Endothelial cell of umbilical vein (primary cell): ENCODE measurements around the gene GNG3. TPM values are rescaled to one million over a fixed set of nuclear protein-coding genes. Genes with fewer than 3 reads are reported as not detected.

Experiments used
- BruUV-seq: library from RNA; stranded (reverse); fragments of 400-500 nt; replicated peaks from 2 replicates; lab custom pipeline; 2021; lab: Mats Ljungman, UMichigan
- CTCF ChIA-PET: fragments of 300-600, 350-600 bp; sonication (Branson Sonifier 250); formaldehyde crosslinking; loops from one replicate; lab custom pipeline; 2021; ENCODE audit warnings: antibody characterized with exemption, inconsistent platforms; lab: Charles Lee
- POLR2A ChIA-PET: fragments of 300-600, 350-600 bp; sonication (Branson Sonifier 250); formaldehyde crosslinking; loops from one replicate; lab custom pipeline; 2021; ENCODE audit warnings: antibody characterized with exemption, inconsistent platforms; lab: Charles Lee
- DNase-seq: peaks from one replicate; pipeline ENCODE4 v3.0.0-alpha.2; 2011; ENCODE audit warnings: low read depth, low spot score
- FAIRE-seq: peaks from 2 replicates; lab custom pipeline; 2011; peaks lifted over from hg19 to GRCh38; lab: Jason Lieb, UNC
- H2AFZ ChIP-seq: 2 replicates; pipeline ENCODE4 v1.6.0; 2012; ENCODE audit warnings: low read depth, low read length, control low read depth, inconsistent platforms
- H3K27ac ChIP-seq: 2 replicates; pipeline ENCODE4 v1.5.1; 2011; ENCODE audit warnings: low read depth, mild to moderate bottlenecking, control low read depth, low read length, moderate library complexity; ENCODE audit not compliant: insufficient read depth
- H3K27me3 ChIP-seq, 2 experiments: 2 replicates each; pipeline versions ENCODE4 v1.6.0 to v1.6.1; 2011; ENCODE audit warnings: low read length in 2 of 2, mixed read lengths in 1 of 2; ENCODE audit not compliant: control insufficient read depth in 2 of 2, insufficient read depth in 2 of 2
- H3K36me3 ChIP-seq, 2 experiments: 2 replicates in 1 of 2; 3 replicates in 1 of 2; pipeline ENCODE4 v1.5.1; 2011; ENCODE audit warnings: low read length in 2 of 2, mild to moderate bottlenecking in 1 of 2, moderate library complexity in 1 of 2; ENCODE audit not compliant: control insufficient read depth in 2 of 2, insufficient read depth in 2 of 2; ENCODE audit errors: extremely low read depth in 1 of 2
- H3K4me1 ChIP-seq: 3 replicates; pipeline ENCODE4 v1.5.1; 2011; ENCODE audit warnings: mild to moderate bottlenecking, low read length; ENCODE audit not compliant: control insufficient read depth, insufficient read depth; ENCODE audit errors: extremely low read depth
- H3K4me2 ChIP-seq: 2 replicates; pipeline ENCODE4 v1.6.1; 2011; ENCODE audit warnings: low read length, control low read depth, mixed read lengths; ENCODE audit not compliant: insufficient read depth
- H3K4me3 ChIP-seq, 3 experiments: fragments of 200-600 bp in 1 of 3; sonication (generic), shearing (Covaris generic) in 1 of 3; replicated peaks in 1 of 3; 2 replicates each; pipeline ENCODE4 v1.5.1; 2011 to 2016; ENCODE audit warnings: control low read depth in 3 of 3, low read length in 3 of 3, mild to moderate bottlenecking in 2 of 3, inconsistent platforms in 1 of 3, low read depth in 1 of 3, moderate library complexity in 1 of 3; ENCODE audit not compliant: insufficient read depth in 1 of 3
- H3K79me2 ChIP-seq: 2 replicates; pipeline ENCODE4 v1.6.0; 2012; ENCODE audit warnings: low read length, inconsistent platforms; ENCODE audit not compliant: control insufficient read depth, insufficient read depth
- H3K9ac ChIP-seq: replicated peaks from 2 replicates; pipeline ENCODE3; 2011; ENCODE audit warnings: low read length, control low read depth; ENCODE audit not compliant: insufficient read depth; ENCODE audit errors: extremely low read depth
- H3K9me1 ChIP-seq: replicated peaks from 3 replicates; pipeline ENCODE4 v1.6.0; 2011; ENCODE audit warnings: mild to moderate bottlenecking, low read length; ENCODE audit not compliant: control insufficient read depth, insufficient read depth; ENCODE audit errors: extremely low read depth
- H3K9me3 ChIP-seq: replicated peaks from 2 replicates; pipeline ENCODE4 v1.5.1; 2012; ENCODE audit warnings: low read length, inconsistent platforms; ENCODE audit not compliant: control insufficient read depth, insufficient read depth
- H4K20me1 ChIP-seq: replicated peaks from 2 replicates; pipeline ENCODE3; 2011; ENCODE audit warnings: mild to moderate bottlenecking, low read length; ENCODE audit not compliant: control insufficient read depth, insufficient read depth; ENCODE audit errors: extremely low read depth
- CTCF ChIP-seq, 2 donors: IDR thresholded peaks; 1 replicate in 1 of 2; 2 replicates in 1 of 2; pipeline ENCODE4 v1.5.1; 2011; ENCODE audit warnings: low read length in 2 of 2, mild to moderate bottlenecking in 2 of 2, moderate library complexity in 2 of 2, control low read depth in 1 of 2, inconsistent platforms in 1 of 2, low read depth in 1 of 2; ENCODE audit not compliant: insufficient read depth in 1 of 2; ENCODE audit errors: extremely low read depth in 1 of 2
- EZH2 ChIP-seq: IDR thresholded peaks from 2 replicates; pipeline ENCODE4 v1.6.1; 2012; ENCODE audit warnings: borderline replicate concordance, low read depth, mild to moderate bottlenecking, moderate library complexity, low read length, inconsistent platforms; ENCODE audit not compliant: severe bottlenecking
- FOS ChIP-seq: IDR thresholded peaks from 2 replicates; pipeline ENCODE4 v1.6.1; 2011; ENCODE audit warnings: mild to moderate bottlenecking, low read length, moderate library complexity, borderline replicate concordance; ENCODE audit not compliant: insufficient read depth
- GATA2 ChIP-seq: IDR thresholded peaks from 2 replicates; pipeline ENCODE4 v1.7.0; 2011; ENCODE audit warnings: low read depth, mild to moderate bottlenecking, moderate library complexity, mixed read lengths, low read length; ENCODE audit not compliant: insufficient read length, insufficient read depth
- JUN ChIP-seq: IDR thresholded peaks from 2 replicates; pipeline ENCODE4 v1.6.1; 2011; ENCODE audit warnings: borderline replicate concordance, low read depth; ENCODE audit not compliant: insufficient read length, insufficient read depth
- MAX ChIP-seq: IDR thresholded peaks from 2 replicates; pipeline ENCODE4 v1.6.1; 2011; ENCODE audit not compliant: insufficient read depth, insufficient read length
- MYC ChIP-seq: IDR thresholded peaks from one replicate; pipeline ENCODE4 v1.6.1; 2011; ENCODE audit warnings: mild to moderate bottlenecking, low read depth, low read length
- POLR2A ChIP-seq: IDR thresholded peaks from 2 replicates; pipeline ENCODE4 v1.6.1; 2012; ENCODE audit warnings: low read depth, mild to moderate bottlenecking, control low read depth, low read length
- POLR2AphosphoS5 ChIP-seq: IDR thresholded peaks from 2 replicates; pipeline ENCODE4 v1.6.1; 2012; ENCODE audit warnings: low read depth, mild to moderate bottlenecking, control low read depth, low read length, moderate library complexity; ENCODE audit not compliant: insufficient read depth
- dilution Hi-C: fragments of 300-500 bp; cut with MboI; formaldehyde crosslinking; loops from one replicate; pipeline ENCODE4 v1.15.0; 2019; ENCODE audit warnings: low sequenced_read_pairs; ENCODE audit not compliant: extremely low pct_ligation_motif_present
- intact Hi-C: fragments of 100-400 bp; cut with micrococcal nuclease; formaldehyde crosslinking; loops from one replicate; pipeline ENCODE4 v1.10.0; 2022
- polyA plus RNA-seq, 4 experiments: library from polyadenylated mRNA; depleted of rRNA in 3 of 4; stranded (reverse) in 3 of 4; unstranded in 1 of 4; fragments of >200 nt; gene quantifications; 2 replicates each; pipeline versions ENCODE4 v1.2.1 to v1.2.3, GENCODE V29; 2011 to 2012; ENCODE audit warnings: missing spikeins in 1 of 4
- total RNA-seq: library from RNA; stranded (reverse); gene quantifications from 2 replicates; pipeline ENCODE4 v1.2.3, GENCODE V29; 2021

The GNG3 gene
- total and polyA plus RNA-seq, 2 donors (not counting 3 experiments of a cell fraction or from before 2014, with no cell fraction given), result not detected

- Histone ChIP-seq H3K9me1 (no peaks in the 10 kb centered on the region), H3K4me3 (no peak overlapping the region), H3K4me2 (no peak overlapping the region), H3K9ac (no peak overlapping the region), H3K4me1 (peaks cover 5% of the 10 kb centered on the region), H3K79me2 (peaks cover 64% of the 10 kb centered on the region), H3K36me3 (peaks cover 46 to 64% of the 10 kb centered on the region in 2 experiments), H3K27ac (no peak overlapping the region), H2AFZ (no peak overlapping the region), H3K27me3 (no peaks in the 10 kb centered on the region), H4K20me1 (no peaks in the 10 kb centered on the region), H3K9me3 (no peaks in the 10 kb centered on the region)
- DNase-seq, result no peak
- no peak for FAIRE-seq
- intact Hi-C loops (no loop called here), dilution Hi-C loops (no loop called here)
- TF ChIP-seq CTCF (IDR thresholded peaks at IDR 0.05; ENCODE audit: extremely low read depth in 1 of 2, insufficient read depth in 1 of 2, low read depth in 1 of 2, low read length in 2 of 2) (no peak), POLR2AphosphoS5 (no peak), GATA2 (no peak), POLR2A (no peak), FOS (no peak), EZH2 (no peak), JUN (no peak), MAX (no peak), MYC (no peak)
- ChIA-PET CTCF (no interaction called here), POLR2A (no interaction called here)
- no TSS peak for BruUV-seq
These were observed 12.0 kb downstream of the GNG3 start for GRCh38 chr11:62719302-62719978.
